Activated T-cell treated with anti-CD3 and anti-CD28 coated beads, Interleukin-2, amount 50 U/mL, for 24 hours (primary cell): Measurements from ENCODE around the gene KIF25.

Source experiments
- DNase-seq: peaks from one replicate; pipeline ENCODE4 v3.0.0-alpha.2; 2020
- H3K27ac Mint-ChIP-seq: 2 replicates; pipeline ENCODE4 v1.8.0; 2020; ENCODE audit warnings: mild to moderate bottlenecking, mixed read lengths
- H3K27me3 Mint-ChIP-seq: 2 replicates; pipeline ENCODE4 v1.8.0; 2020; ENCODE audit warnings: mixed read lengths
- H3K36me3 Mint-ChIP-seq: 2 replicates; pipeline ENCODE4 v1.8.0; 2020; ENCODE audit warnings: low read depth, mixed read lengths
- H3K4me1 Mint-ChIP-seq: 2 replicates; pipeline ENCODE4 v1.8.0; 2020; ENCODE audit warnings: low read depth, mixed read lengths
- H3K4me3 Mint-ChIP-seq: 2 replicates; pipeline ENCODE4 v1.8.0; 2020; ENCODE audit warnings: mild to moderate bottlenecking, moderate library complexity, mixed read lengths
- H3K9me3 Mint-ChIP-seq: 2 replicates; pipeline ENCODE4 v1.8.0; 2020; ENCODE audit warnings: mixed read lengths

KIF25 gene

GRCh38 chr6:168049277-168049676 lies 51.8 kb downstream of the KIF25 start:
- Mint-ChIP-seq H3K4me1 (no peaks in the 10 kb centered on the region), H3K4me3 (no peak overlapping the region), H3K9me3 (no peaks in the 10 kb centered on the region), H3K36me3 (no peaks in the 10 kb centered on the region), H3K27me3 (no peaks in the 10 kb centered on the region), H3K27ac (no peak overlapping the region)
- DNase-seq: no peak

- Mint-ChIP-seq H3K27me3 (no peaks in the 10 kb centered on the region), H3K4me3 (no peak overlapping the region), H3K4me1 (no peaks in the 10 kb centered on the region), H3K36me3 (no peaks in the 10 kb centered on the region), H3K27ac (no peak overlapping the region), H3K9me3 (no peaks in the 10 kb centered on the region)
- DNase-seq: no peak
These were observed 52.3 kb downstream of the KIF25 start for GRCh38 chr6:168049706-168050224.

GRCh38 chr6:168050225-168050880 lies 52.9 kb downstream of the KIF25 start:
- Mint-ChIP-seq H3K9me3 (no peaks in the 10 kb centered on the region), H3K4me3 (no peak overlapping the region), H3K4me1 (no peaks in the 10 kb centered on the region), H3K36me3 (no peaks in the 10 kb centered on the region), H3K27ac (no peak overlapping the region), H3K27me3 (no peaks in the 10 kb centered on the region)
- no peak for DNase-seq

- DNase-seq: no peak
- Mint-ChIP-seq H3K27me3 (no peaks in the 10 kb centered on the region), H3K4me3 (no peak overlapping the region), H3K36me3 (no peaks in the 10 kb centered on the region), H3K4me1 (no peaks in the 10 kb centered on the region), H3K27ac (no peak overlapping the region), H3K9me3 (no peaks in the 10 kb centered on the region)
These were observed 53.6 kb downstream of the KIF25 start for GRCh38 chr6:168050881-168051586.

GRCh38 chr6:168051648-168052047 lies 54.2 kb downstream of the KIF25 start:
- Mint-ChIP-seq H3K4me1 (no peaks in the 10 kb centered on the region), H3K27me3 (no peaks in the 10 kb centered on the region), H3K4me3 (no peak overlapping the region), H3K9me3 (no peaks in the 10 kb centered on the region), H3K36me3 (no peaks in the 10 kb centered on the region), H3K27ac (no peak overlapping the region)
- no peak for DNase-seq

- H3K27me3 Mint-ChIP-seq: no peaks in the 10 kb centered on the region
- H3K27ac Mint-ChIP-seq: no peak overlapping the region
- no peak for DNase-seq
- H3K4me3 Mint-ChIP-seq: no peak overlapping the region
- H3K36me3 Mint-ChIP-seq: no peaks in the 10 kb centered on the region
- no peaks in the 10 kb centered on the region for H3K4me1 Mint-ChIP-seq
- H3K9me3 Mint-ChIP-seq: no peaks in the 10 kb centered on the region
These were observed 54.9 kb downstream of the KIF25 start for GRCh38 chr6:168052291-168052891.

GRCh38 chr6:168053086-168053956 lies 55.9 kb downstream of the KIF25 start:
- Mint-ChIP-seq H3K27ac (no peak overlapping the region), H3K4me3 (no peak overlapping the region), H3K4me1 (no peaks in the 10 kb centered on the region), H3K9me3 (no peaks in the 10 kb centered on the region), H3K36me3 (no peaks in the 10 kb centered on the region), H3K27me3 (no peaks in the 10 kb centered on the region)
- DNase-seq: no peak

GRCh38 chr6:168053957-168054471 lies 56.5 kb downstream of the KIF25 start:
- H3K36me3 Mint-ChIP-seq: no peaks in the 10 kb centered on the region
- no peaks in the 10 kb centered on the region for H3K27me3 Mint-ChIP-seq
- no peaks in the 10 kb centered on the region for H3K9me3 Mint-ChIP-seq
- no peaks in the 10 kb centered on the region for H3K4me1 Mint-ChIP-seq
- no peak for DNase-seq
- H3K4me3 Mint-ChIP-seq: no peak overlapping the region
- no peak overlapping the region for H3K27ac Mint-ChIP-seq

GRCh38 chr6:168054765-168055560 lies 57.5 kb downstream of the KIF25 start:
- Mint-ChIP-seq H3K4me3 (no peak overlapping the region), H3K36me3 (no peaks in the 10 kb centered on the region), H3K27me3 (no peaks in the 10 kb centered on the region), H3K27ac (no peak overlapping the region), H3K9me3 (no peaks in the 10 kb centered on the region), H3K4me1 (no peaks in the 10 kb centered on the region)
- DNase-seq: no peak

- DNase-seq: no peak
- Mint-ChIP-seq H3K4me1 (no peaks in the 10 kb centered on the region), H3K9me3 (no peaks in the 10 kb centered on the region), H3K27me3 (no peaks in the 10 kb centered on the region), H3K27ac (no peak overlapping the region), H3K4me3 (no peak overlapping the region), H3K36me3 (no peaks in the 10 kb centered on the region)
These were observed 58.4 kb downstream of the KIF25 start for GRCh38 chr6:168055696-168056489.

- H3K4me1 Mint-ChIP-seq: no peaks in the 10 kb centered on the region
- H3K36me3 Mint-ChIP-seq: no peaks in the 10 kb centered on the region
- H3K27me3 Mint-ChIP-seq: no peaks in the 10 kb centered on the region
- no peaks in the 10 kb centered on the region for H3K9me3 Mint-ChIP-seq
- H3K27ac Mint-ChIP-seq: no peak overlapping the region
- no peak for DNase-seq
- no peak overlapping the region for H3K4me3 Mint-ChIP-seq
These were observed 59.5 kb downstream of the KIF25 start for GRCh38 chr6:168056892-168057527.

- Mint-ChIP-seq H3K9me3 (no peaks in the 10 kb centered on the region), H3K4me3 (no peak overlapping the region), H3K27me3 (no peaks in the 10 kb centered on the region), H3K27ac (no peak overlapping the region), H3K36me3 (no peaks in the 10 kb centered on the region), H3K4me1 (no peaks in the 10 kb centered on the region)
- no peak for DNase-seq
These were observed 60.4 kb downstream of the KIF25 start for GRCh38 chr6:168057836-168058235.
